HepG2 (cell line): ENCODE results near the gene USP5. TPM values are rescaled to one million over a fixed set of nuclear protein-coding genes. Genes with fewer than 3 reads are reported as not detected.

ENCODE experiments used
- ATAC-seq: fragments of 200-7000 bp; cut with Tn5 transposase; 3 replicates; pipeline ENCODE4 v1.9.1; 2020; ENCODE audit warnings: mild to moderate bottlenecking, moderate library complexity
- BruUV-seq: library from RNA; stranded (reverse); fragments of 400-500 nt; replicated peaks from 2 replicates; lab custom pipeline; 2021; lab: Mats Ljungman, UMichigan
- CTCF ChIA-PET: fragments of 300-600 bp; formaldehyde crosslinking; extraction: SDS; loops from one replicate; lab custom pipeline; 2021; ENCODE audit warnings: low total read pairs, inconsistent platforms, low intra/inter-chr PET ratio; lab: Yijun Ruan, JAX
- POLR2A ChIA-PET: fragments of 350-600 bp; sonication (Branson Sonifier 250); formaldehyde crosslinking; loops from one replicate; lab custom pipeline; 2020; ENCODE audit warnings: antibody characterized with exemption, inconsistent platforms; lab: Yijun Ruan, JAX
- DNase-seq: peaks from one replicate; pipeline ENCODE4 v3.0.0-alpha.2; 2015; ENCODE audit warnings: low spot score
- FAIRE-seq: peaks from 3 replicates; lab custom pipeline; 2011; peaks lifted over from hg19 to GRCh38; lab: Jason Lieb, UNC
- H2AFZ ChIP-seq: one replicate; pipeline ENCODE4 v1.6.1; 2011; ENCODE audit warnings: low read length, inconsistent platforms
- H3K27ac ChIP-seq: fragments of 300-600 bp; 3 replicates; pipeline ENCODE4 v1.8.0; 2011; ENCODE audit warnings: mixed run types, mild to moderate bottlenecking, mixed read lengths, low read length, inconsistent platforms; ENCODE audit not compliant: insufficient read depth; ENCODE audit errors: extremely low read length
- H3K27me3 ChIP-seq, 2 experiments: fragments of 200-600 bp in 1 of 2; 2 replicates in 1 of 2; 3 replicates in 1 of 2; pipeline versions ENCODE4 v1.6.0 to v1.8.0; 2011; ENCODE audit warnings: low read length in 2 of 2, mild to moderate bottlenecking in 2 of 2, moderate library complexity in 2 of 2, inconsistent platforms in 1 of 2; ENCODE audit not compliant: insufficient read depth in 2 of 2, control insufficient read depth in 1 of 2
- H3K36me3 ChIP-seq, 2 experiments: fragments of 200-600 bp in 1 of 2; replicated peaks in 1 of 2; 2 replicates in 1 of 2; 3 replicates in 1 of 2; pipeline versions ENCODE4 v1.5.1 to v1.8.0; 2011; ENCODE audit warnings: low read length in 2 of 2, inconsistent platforms in 1 of 2; ENCODE audit not compliant: insufficient read depth in 2 of 2, control insufficient read depth in 1 of 2
- H3K4me1 ChIP-seq: 2 replicates; pipeline ENCODE4 v1.5.1; 2012; ENCODE audit warnings: low read length, inconsistent platforms; ENCODE audit not compliant: insufficient read depth
- H3K4me2 ChIP-seq: 2 replicates; pipeline ENCODE4 v1.6.0; 2011; ENCODE audit warnings: low read depth, low read length, inconsistent platforms
- H3K4me3 ChIP-seq, 3 experiments: fragments of 200-600 bp in 1 of 3; sonication (generic), shearing (Covaris generic) in 1 of 3; replicated peaks in 1 of 3; 2 replicates each; pipeline ENCODE4 v1.5.1; 2011 to 2016; ENCODE audit warnings: low read length in 3 of 3, inconsistent platforms in 2 of 3, low read depth in 2 of 3, mild to moderate bottlenecking in 2 of 3, control low read depth in 1 of 3, mixed read lengths in 1 of 3; ENCODE audit not compliant: insufficient read depth in 1 of 3
- H3K79me2 ChIP-seq: one replicate; pipeline ENCODE4 v1.6.1; 2011; ENCODE audit warnings: low read length, inconsistent platforms; ENCODE audit not compliant: insufficient read depth
- H3K9ac ChIP-seq: 2 replicates; pipeline ENCODE4 v1.6.0; 2011; ENCODE audit warnings: mild to moderate bottlenecking, low read depth, low read length, inconsistent platforms; ENCODE audit not compliant: insufficient read depth
- H3K9me3 ChIP-seq: 2 replicates; pipeline ENCODE4 v1.5.1; 2012; ENCODE audit warnings: mild to moderate bottlenecking, low read length
- H4K20me1 ChIP-seq: 2 replicates; pipeline ENCODE4 v1.6.0; 2011; ENCODE audit warnings: inconsistent platforms, mild to moderate bottlenecking, low read length, moderate library complexity; ENCODE audit not compliant: insufficient read depth
- GATAD2A ChIP-seq: IDR thresholded peaks from 2 replicates; pipeline ENCODE4 v1.6.1; 2016
- GFI1 ChIP-seq: sonication (generic); formaldehyde crosslinking; IDR thresholded peaks from 2 replicates; pipeline ENCODE4 v1.5.0; 2020; ENCODE audit warnings: missing genetic modification reagents, mild to moderate bottlenecking, borderline replicate concordance
- MBD4 ChIP-seq: IDR thresholded peaks from 2 replicates; pipeline ENCODE4 v1.6.1; 2012; ENCODE audit warnings: low read length, inconsistent platforms, borderline replicate concordance
- MED13 ChIP-seq: sonication (generic); formaldehyde crosslinking; IDR thresholded peaks from 2 replicates; pipeline ENCODE4 v1.5.0; 2020; ENCODE audit warnings: missing genetic modification reagents
- NR2F1 ChIP-seq, 2 experiments: fragments of 450-650 bp in 1 of 2; formaldehyde crosslinking in 1 of 2; IDR thresholded peaks; 2 replicates each; pipeline versions ENCODE4 v1.5.0 to v1.6.1; 2016 to 2020; ENCODE audit warnings: mild to moderate bottlenecking in 1 of 2, missing compliant biosample characterization in 1 of 2, missing genetic modification reagents in 1 of 2, moderate library complexity in 1 of 2
- PRDM4 ChIP-seq: sonication (generic); formaldehyde crosslinking; IDR thresholded peaks from 2 replicates; pipeline ENCODE4 v1.9.0; 2021; ENCODE audit warnings: missing genetic modification reagents, borderline replicate concordance
- SKI ChIP-seq: fragments of 450-650 bp; IDR thresholded peaks from one replicate; pipeline ENCODE4 v1.6.1; 2018; ENCODE audit warnings: mild to moderate bottlenecking; ENCODE audit not compliant: partially characterized antibody
- ZFP36L1 ChIP-seq: sonication (generic); formaldehyde crosslinking; IDR thresholded peaks from 2 replicates; pipeline ENCODE4 v1.8.0; 2022; ENCODE audit warnings: mild to moderate bottlenecking, missing genetic modification reagents, moderate library complexity
- ZMAT5 ChIP-seq: sonication (generic); formaldehyde crosslinking; IDR thresholded peaks from 2 replicates; pipeline ENCODE4 v1.5.0; 2020; ENCODE audit warnings: mild to moderate bottlenecking, low read depth, missing genetic modification reagents, borderline replicate concordance
- ZNF644 ChIP-seq: IDR thresholded peaks from 2 replicates; pipeline ENCODE4 v1.6.1; 2016; ENCODE audit warnings: low read depth
- WGBS: methylation state at CpG from one replicate; pipeline ENCODE4 v1.1.6; 2017; ENCODE audit warnings: low lambda C conversion rate; 5-methylcytosine and 5-hydroxymethylcytosine counted together
- in situ Hi-C: cut with HindIII; loops from 2 replicates; pipeline ENCODE4 v1.10.0; 2017; ENCODE audit warnings: low pct_unique_long_range_greater_than_20kb; ENCODE audit not compliant: extremely low pct_ligation_motif_present
- intact Hi-C: fragments of 100-400 bp; cut with micrococcal nuclease; formaldehyde crosslinking; loops from one replicate; pipeline ENCODE4 v1.10.0; 2022; ENCODE audit not compliant: unreplicated experiment
- polyA plus RNA-seq, 8 experiments: library from polyadenylated mRNA; depleted of rRNA in 3 of 8; stranded (reverse) in 7 of 8; unstranded in 1 of 8; fragments of >200 nt; fragmentation: Illumina TruSeq in 4 of 8; extraction: Trizol in 4 of 8; gene quantifications; 2 replicates each; pipeline versions ENCODE4 v1.2.1 to v1.2.3, GENCODE V29; 2011 to 2016; ENCODE audit warnings: low read depth in 4 of 8, missing spikeins in 1 of 8, mixed read lengths in 1 of 8; ENCODE audit not compliant: insufficient read depth in 1 of 8
- total RNA-seq, 5 experiments: library from RNA; depleted of rRNA; stranded (reverse); fragments of >200 nt; fragmentation: Illumina TruSeq; extraction: Trizol; gene quantifications; 2 replicates each; pipeline ENCODE4 v1.2.3, GENCODE V29; 2016; ENCODE audit warnings: low read depth in 1 of 5
- TF ChIP-seq, protein P1 (sequence below): sonication (generic); IDR thresholded peaks from 2 replicates; pipeline ENCODE4 v1.6.1; 2016; ENCODE audit warnings: low read depth, borderline replicate concordance
- TF ChIP-seq, protein P2 (sequence below): sonication (generic); formaldehyde crosslinking; IDR thresholded peaks from 2 replicates; pipeline ENCODE4 v1.4.0; 2020; ENCODE audit warnings: missing genetic modification reagents

The USP5 gene
- total and polyA plus RNA-seq, 2 of the 13 experiments (the other 11 are each of a cell fraction or from before 2014, with no cell fraction given), result 39.6 to 56.0 TPM

DNA sequence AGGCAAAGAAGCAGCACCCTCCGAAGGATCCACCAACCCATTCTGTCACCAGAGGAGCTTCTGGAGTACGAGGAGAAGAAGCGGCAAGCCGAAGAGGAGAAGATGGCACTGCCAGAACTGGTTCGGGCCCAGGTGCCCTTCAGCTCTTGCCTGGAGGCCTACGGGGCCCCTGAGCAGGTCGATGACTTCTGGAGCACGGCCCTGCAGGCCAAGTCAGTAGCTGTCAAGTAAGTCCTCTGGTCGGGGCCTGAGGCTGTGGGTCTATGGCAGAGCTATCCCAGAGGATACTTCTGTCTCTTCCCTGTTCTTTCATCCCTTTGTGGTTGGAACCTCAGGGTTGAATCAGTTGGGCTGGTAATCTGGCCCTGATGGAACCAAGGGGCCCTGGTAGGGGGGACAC lies 9.4 kb downstream of the USP5 start:
- Histone ChIP-seq H2AFZ (no peak overlapping the region), H3K79me2 (no peaks in the 10 kb centered on the region), H3K4me2 (no peak overlapping the region), H3K9ac (no peak overlapping the region), H4K20me1 (no peaks in the 10 kb centered on the region), H3K9me3 (no peaks in the 10 kb centered on the region), H3K4me3 (no peak overlapping the region), H3K36me3 (peaks cover 41 to 80% of the 10 kb centered on the region in 2 experiments), H3K27ac (no peak overlapping the region), H3K27me3 (no peaks in the 10 kb centered on the region), H3K4me1 (peaks cover 3% of the 10 kb centered on the region; the same call in 1 of the 2 replicates)
- TF ChIP-seq SKI (no peak), NR2F1 (CRISPR knock-in tag; IDR thresholded peaks at IDR 0.05) (no peak), ZNF644 (CRISPR knock-in tag) (no peak), ZMAT5 (CRISPR knock-in tag) (no peak), ZFP36L1 (CRISPR knock-in tag) (no peak), PRDM4 (CRISPR knock-in tag) (no peak), MED13 (CRISPR knock-in tag) (no peak), GATAD2A (CRISPR knock-in tag) (no peak), MBD4 (no peak), GFI1 (CRISPR knock-in tag) (no peak)
- TF ChIP-seq, protein P1, sequence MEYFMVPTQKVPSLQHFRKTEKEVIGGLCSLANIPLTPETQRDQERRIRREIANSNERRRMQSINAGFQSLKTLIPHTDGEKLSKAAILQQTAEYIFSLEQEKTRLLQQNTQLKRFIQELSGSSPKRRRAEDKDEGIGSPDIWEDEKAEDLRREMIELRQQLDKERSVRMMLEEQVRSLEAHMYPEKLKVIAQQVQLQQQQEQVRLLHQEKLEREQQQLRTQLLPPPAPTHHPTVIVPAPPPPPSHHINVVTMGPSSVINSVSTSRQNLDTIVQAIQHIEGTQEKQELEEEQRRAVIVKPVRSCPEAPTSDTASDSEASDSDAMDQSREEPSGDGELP, result no peak
- TF ChIP-seq, protein P2, sequence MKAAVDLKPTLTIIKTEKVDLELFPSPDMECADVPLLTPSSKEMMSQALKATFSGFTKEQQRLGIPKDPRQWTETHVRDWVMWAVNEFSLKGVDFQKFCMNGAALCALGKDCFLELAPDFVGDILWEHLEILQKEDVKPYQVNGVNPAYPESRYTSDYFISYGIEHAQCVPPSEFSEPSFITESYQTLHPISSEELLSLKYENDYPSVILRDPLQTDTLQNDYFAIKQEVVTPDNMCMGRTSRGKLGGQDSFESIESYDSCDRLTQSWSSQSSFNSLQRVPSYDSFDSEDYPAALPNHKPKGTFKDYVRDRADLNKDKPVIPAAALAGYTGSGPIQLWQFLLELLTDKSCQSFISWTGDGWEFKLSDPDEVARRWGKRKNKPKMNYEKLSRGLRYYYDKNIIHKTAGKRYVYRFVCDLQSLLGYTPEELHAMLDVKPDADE (CRISPR knock-in tag), result no peak
- CTCF ChIA-PET, result no interaction called here
- no TSS peak for BruUV-seq
- POLR2A ChIA-PET, result interaction anchor here (1.3 kb wide), 1 partner anchor 9 kb away, joined by 3 read pairs; the partner anchor contains the start of gene USP5
- no peak for ATAC-seq
- 95% methylated on average over 8 of the region's 9 CpGs for WGBS
- in situ Hi-C loops, result no loop called here
- intact Hi-C loops, result no loop called here
- FAIRE-seq, result no peak
- DNase-seq, result no peak
